H1 (cell line): ENCODE results near the gene EXOSC5. TPM values are rescaled to one million over a fixed set of nuclear protein-coding genes. Genes with fewer than 3 reads are reported as not detected.

Source experiments
- CREB1 ChIP-seq: IDR thresholded peaks from 2 replicates; pipeline ENCODE4 v1.6.1; 2012; ENCODE audit warnings: inconsistent platforms
- NRF1 ChIP-seq: IDR thresholded peaks from 2 replicates; pipeline ENCODE4 v1.6.1; 2011; ENCODE audit warnings: mild to moderate bottlenecking, low read depth, low read length, improper control_type of control experiment
- SIRT6 ChIP-seq: IDR thresholded peaks from one replicate; pipeline ENCODE4 v1.7.1; 2012; ENCODE audit warnings: low read length, inconsistent platforms
- TAF1 ChIP-seq: IDR thresholded peaks from 2 replicates; pipeline ENCODE4 v1.6.1; 2011; ENCODE audit warnings: mild to moderate bottlenecking, low read depth, low read length
- TAF7 ChIP-seq: optimal IDR thresholded peaks from 2 replicates; pipeline ENCODE3; 2011; ENCODE audit warnings: low read depth, mild to moderate bottlenecking, inconsistent platforms, low read length, moderate library complexity, borderline replicate concordance
- TEAD4 ChIP-seq: IDR thresholded peaks from 2 replicates; pipeline ENCODE4 v1.6.1; 2012; ENCODE audit warnings: low read depth, low read length, inconsistent platforms, mixed read lengths
- polyA plus RNA-seq, 7 experiments: library from polyadenylated mRNA; depleted of rRNA in 3 of 7; stranded (reverse) in 5 of 7; unstranded in 2 of 7; fragments of >200 nt in 5 of 7; fragments of 200-250 nt in 2 of 7; gene quantifications; 1 replicate in 5 of 7; 2 replicates in 1 of 7; 4 replicates in 1 of 7; pipeline versions ENCODE4 v1.2.1 to v1.2.3, GENCODE V29; 2011 to 2013; ENCODE audit warnings: missing spikeins in 2 of 7, mixed read lengths in 2 of 7
- total RNA-seq: library from RNA; stranded (reverse); fragmentation: NEBNext Ultra II Directional; extraction: Animal tissue kit (Norgen Biotek cat#: 25700); gene quantifications from 2 replicates; pipeline ENCODE4 v1.2.1, GENCODE V29; 2021
- TF ChIP-seq, protein P1 (sequence below): fragments of 300-600 bp; sonication (generic); IDR thresholded peaks from 2 replicates; pipeline ENCODE4 v1.7.1; 2012; ENCODE audit warnings: low read length, moderate library complexity, mild to moderate bottlenecking, inconsistent platforms; ENCODE audit not compliant: insufficient replicate concordance
- TF ChIP-seq, protein P2 (sequence below): IDR thresholded peaks from 2 replicates; pipeline ENCODE4 v1.6.1; 2012; ENCODE audit warnings: inconsistent platforms
- TF ChIP-seq, protein P3 (sequence below): IDR thresholded peaks from 2 replicates; pipeline ENCODE4 v1.6.1; 2012; ENCODE audit warnings: low read length, inconsistent platforms

EXOSC5 gene
- total and polyA plus RNA-seq, 2 of the 8 experiments (the other 6 are each of a cell fraction or from before 2014, with no cell fraction given), result 56.2 to 92.8 TPM

DNA sequence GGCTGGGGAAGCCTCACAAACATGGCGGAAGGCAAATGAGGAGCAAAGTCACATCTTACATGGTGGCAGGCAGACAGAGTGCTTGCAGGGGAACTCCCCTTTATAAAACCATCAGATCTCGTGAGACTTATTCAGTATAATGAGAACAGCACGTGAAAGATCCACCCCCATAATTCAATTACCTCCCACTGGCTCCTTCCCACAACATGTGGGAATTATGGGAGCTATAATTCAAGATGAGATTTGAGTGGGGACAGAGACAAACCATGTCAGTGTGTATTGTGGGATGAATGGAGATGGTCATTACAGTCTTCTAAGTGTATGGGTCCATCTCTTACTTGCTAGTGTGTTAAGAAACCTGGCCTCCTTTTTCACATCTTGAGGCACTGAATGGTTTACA is 4.9 kb upstream of the EXOSC5 start (continued):
- TF ChIP-seq, protein P1, sequence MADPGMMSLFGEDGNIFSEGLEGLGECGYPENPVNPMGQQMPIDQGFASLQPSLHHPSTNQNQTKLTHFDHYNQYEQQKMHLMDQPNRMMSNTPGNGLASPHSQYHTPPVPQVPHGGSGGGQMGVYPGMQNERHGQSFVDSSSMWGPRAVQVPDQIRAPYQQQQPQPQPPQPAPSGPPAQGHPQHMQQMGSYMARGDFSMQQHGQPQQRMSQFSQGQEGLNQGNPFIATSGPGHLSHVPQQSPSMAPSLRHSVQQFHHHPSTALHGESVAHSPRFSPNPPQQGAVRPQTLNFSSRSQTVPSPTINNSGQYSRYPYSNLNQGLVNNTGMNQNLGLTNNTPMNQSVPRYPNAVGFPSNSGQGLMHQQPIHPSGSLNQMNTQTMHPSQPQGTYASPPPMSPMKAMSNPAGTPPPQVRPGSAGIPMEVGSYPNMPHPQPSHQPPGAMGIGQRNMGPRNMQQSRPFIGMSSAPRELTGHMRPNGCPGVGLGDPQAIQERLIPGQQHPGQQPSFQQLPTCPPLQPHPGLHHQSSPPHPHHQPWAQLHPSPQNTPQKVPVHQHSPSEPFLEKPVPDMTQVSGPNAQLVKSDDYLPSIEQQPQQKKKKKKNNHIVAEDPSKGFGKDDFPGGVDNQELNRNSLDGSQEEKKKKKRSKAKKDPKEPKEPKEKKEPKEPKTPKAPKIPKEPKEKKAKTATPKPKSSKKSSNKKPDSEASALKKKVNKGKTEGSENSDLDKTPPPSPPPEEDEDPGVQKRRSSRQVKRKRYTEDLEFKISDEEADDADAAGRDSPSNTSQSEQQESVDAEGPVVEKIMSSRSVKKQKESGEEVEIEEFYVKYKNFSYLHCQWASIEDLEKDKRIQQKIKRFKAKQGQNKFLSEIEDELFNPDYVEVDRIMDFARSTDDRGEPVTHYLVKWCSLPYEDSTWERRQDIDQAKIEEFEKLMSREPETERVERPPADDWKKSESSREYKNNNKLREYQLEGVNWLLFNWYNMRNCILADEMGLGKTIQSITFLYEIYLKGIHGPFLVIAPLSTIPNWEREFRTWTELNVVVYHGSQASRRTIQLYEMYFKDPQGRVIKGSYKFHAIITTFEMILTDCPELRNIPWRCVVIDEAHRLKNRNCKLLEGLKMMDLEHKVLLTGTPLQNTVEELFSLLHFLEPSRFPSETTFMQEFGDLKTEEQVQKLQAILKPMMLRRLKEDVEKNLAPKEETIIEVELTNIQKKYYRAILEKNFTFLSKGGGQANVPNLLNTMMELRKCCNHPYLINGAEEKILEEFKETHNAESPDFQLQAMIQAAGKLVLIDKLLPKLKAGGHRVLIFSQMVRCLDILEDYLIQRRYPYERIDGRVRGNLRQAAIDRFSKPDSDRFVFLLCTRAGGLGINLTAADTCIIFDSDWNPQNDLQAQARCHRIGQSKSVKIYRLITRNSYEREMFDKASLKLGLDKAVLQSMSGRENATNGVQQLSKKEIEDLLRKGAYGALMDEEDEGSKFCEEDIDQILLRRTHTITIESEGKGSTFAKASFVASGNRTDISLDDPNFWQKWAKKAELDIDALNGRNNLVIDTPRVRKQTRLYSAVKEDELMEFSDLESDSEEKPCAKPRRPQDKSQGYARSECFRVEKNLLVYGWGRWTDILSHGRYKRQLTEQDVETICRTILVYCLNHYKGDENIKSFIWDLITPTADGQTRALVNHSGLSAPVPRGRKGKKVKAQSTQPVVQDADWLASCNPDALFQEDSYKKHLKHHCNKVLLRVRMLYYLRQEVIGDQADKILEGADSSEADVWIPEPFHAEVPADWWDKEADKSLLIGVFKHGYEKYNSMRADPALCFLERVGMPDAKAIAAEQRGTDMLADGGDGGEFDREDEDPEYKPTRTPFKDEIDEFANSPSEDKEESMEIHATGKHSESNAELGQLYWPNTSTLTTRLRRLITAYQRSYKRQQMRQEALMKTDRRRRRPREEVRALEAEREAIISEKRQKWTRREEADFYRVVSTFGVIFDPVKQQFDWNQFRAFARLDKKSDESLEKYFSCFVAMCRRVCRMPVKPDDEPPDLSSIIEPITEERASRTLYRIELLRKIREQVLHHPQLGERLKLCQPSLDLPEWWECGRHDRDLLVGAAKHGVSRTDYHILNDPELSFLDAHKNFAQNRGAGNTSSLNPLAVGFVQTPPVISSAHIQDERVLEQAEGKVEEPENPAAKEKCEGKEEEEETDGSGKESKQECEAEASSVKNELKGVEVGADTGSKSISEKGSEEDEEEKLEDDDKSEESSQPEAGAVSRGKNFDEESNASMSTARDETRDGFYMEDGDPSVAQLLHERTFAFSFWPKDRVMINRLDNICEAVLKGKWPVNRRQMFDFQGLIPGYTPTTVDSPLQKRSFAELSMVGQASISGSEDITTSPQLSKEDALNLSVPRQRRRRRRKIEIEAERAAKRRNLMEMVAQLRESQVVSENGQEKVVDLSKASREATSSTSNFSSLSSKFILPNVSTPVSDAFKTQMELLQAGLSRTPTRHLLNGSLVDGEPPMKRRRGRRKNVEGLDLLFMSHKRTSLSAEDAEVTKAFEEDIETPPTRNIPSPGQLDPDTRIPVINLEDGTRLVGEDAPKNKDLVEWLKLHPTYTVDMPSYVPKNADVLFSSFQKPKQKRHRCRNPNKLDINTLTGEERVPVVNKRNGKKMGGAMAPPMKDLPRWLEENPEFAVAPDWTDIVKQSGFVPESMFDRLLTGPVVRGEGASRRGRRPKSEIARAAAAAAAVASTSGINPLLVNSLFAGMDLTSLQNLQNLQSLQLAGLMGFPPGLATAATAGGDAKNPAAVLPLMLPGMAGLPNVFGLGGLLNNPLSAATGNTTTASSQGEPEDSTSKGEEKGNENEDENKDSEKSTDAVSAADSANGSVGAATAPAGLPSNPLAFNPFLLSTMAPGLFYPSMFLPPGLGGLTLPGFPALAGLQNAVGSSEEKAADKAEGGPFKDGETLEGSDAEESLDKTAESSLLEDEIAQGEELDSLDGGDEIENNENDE, result no peak
- TF ChIP-seq, protein P2, sequence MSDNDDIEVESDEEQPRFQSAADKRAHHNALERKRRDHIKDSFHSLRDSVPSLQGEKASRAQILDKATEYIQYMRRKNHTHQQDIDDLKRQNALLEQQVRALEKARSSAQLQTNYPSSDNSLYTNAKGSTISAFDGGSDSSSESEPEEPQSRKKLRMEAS, result no peak
- TF ChIP-seq SIRT6 (no peak), TAF1 (no peak), NRF1 (no peak), TAF7 (no peak), TEAD4 (no peak), CREB1 (no peak)
- TF ChIP-seq, protein P3, sequence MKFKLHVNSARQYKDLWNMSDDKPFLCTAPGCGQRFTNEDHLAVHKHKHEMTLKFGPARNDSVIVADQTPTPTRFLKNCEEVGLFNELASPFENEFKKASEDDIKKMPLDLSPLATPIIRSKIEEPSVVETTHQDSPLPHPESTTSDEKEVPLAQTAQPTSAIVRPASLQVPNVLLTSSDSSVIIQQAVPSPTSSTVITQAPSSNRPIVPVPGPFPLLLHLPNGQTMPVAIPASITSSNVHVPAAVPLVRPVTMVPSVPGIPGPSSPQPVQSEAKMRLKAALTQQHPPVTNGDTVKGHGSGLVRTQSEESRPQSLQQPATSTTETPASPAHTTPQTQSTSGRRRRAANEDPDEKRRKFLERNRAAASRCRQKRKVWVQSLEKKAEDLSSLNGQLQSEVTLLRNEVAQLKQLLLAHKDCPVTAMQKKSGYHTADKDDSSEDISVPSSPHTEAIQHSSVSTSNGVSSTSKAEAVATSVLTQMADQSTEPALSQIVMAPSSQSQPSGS, result no peak
